ENCODE data around the gene SCAMP5. TPM values are rescaled to one million over a fixed set of nuclear protein-coding genes. Genes with fewer than 3 reads are reported as not detected.

SCAMP5 gene
- total and polyA plus RNA-seq, 2 of the 13 experiments (the other 11 are each of a cell fraction or from before 2014, with no cell fraction given) = 34.3 to 49.0 TPM

DNA sequence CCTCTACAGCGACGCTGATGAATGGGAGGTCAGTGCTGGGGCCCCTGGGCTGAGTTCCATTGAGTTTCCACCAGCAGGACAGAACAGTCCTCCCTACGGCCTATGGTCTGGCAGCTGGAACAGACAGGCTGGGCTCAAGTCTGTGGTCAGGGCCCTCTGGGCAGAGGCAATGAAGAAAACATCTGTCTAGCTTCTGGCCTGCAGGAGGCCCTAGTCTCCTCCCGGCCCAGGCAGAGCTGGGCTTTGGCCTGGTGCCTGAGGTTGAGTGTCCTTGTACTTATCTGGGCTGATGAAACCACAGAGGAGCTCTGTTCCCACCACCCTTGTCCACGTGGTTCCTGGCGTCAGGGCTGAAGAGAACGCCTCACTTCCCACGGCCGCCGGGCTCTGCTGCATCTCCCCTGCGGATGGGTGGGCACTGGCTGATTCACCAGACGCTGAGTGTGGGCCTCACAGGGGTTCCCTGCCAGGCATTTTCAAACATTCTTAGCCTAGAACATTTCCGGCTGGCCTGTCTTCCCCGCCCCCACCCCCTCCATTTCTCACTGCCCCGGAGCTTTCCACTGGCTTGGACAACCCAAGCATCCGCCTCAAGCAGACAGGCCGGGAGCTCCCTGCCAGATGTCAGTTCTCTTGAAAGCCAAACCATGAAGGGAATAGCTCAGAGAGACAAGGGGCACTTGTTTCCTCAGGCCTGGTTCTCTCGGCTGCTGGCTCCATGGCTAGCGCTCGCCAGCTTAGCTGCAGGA, 48.3 kb downstream of the SCAMP5 start (continued):
- TF ChIP-seq, protein P1, sequence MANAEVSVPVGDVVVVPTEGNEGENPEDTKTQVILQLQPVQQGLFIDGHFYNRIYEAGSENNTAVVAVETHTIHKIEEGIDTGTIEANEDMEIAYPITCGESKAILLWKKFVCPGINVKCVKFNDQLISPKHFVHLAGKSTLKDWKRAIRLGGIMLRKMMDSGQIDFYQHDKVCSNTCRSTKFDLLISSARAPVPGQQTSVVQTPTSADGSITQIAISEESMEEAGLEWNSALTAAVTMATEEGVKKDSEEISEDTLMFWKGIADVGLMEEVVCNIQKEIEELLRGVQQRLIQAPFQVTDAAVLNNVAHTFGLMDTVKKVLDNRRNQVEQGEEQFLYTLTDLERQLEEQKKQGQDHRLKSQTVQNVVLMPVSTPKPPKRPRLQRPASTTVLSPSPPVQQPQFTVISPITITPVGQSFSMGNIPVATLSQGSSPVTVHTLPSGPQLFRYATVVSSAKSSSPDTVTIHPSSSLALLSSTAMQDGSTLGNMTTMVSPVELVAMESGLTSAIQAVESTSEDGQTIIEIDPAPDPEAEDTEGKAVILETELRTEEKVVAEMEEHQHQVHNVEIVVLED (CRISPR knock-in tag; IDR thresholded peaks at IDR 0.05; ENCODE audit: borderline replicate concordance) = no peak; the same call in 1 of the 2 replicates
- TF ChIP-seq, protein P2, sequence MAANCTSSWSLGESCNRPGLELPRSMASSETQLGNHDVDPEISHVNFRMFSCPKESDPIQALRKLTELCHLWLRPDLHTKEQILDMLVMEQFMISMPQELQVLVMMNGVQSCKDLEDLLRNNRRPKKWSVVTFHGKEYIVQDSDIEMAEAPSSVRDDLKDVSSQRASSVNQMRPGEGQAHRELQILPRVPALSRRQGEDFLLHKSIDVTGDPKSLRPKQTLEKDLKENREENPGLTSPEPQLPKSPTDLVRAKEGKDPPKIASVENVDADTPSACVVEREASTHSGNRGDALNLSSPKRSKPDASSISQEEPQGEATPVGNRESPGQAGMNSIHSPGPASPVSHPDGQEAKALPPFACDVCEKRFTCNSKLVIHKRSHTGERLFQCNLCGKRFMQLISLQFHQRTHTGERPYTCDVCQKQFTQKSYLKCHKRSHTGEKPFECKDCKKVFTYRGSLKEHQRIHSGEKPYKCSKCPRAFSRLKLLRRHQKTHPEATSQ (CRISPR knock-in tag; IDR thresholded peaks at IDR 0.05; ENCODE audit: borderline replicate concordance) = no peak
- TF ChIP-seq HOXA3 (CRISPR knock-in tag; IDR thresholded peaks at IDR 0.05) (peak; percentile 77), LCORL (IDR thresholded peaks at IDR 0.05) (no peak), LCORL (CRISPR knock-in tag; IDR thresholded peaks at IDR 0.05) (peak; percentile 83), TRIM24 (CRISPR knock-in tag; IDR thresholded peaks at IDR 0.05) (no peak), ZNF75D (CRISPR knock-in tag; IDR thresholded peaks at IDR 0.05; ENCODE audit: borderline replicate concordance) (no peak), CC2D1A (CRISPR knock-in tag; IDR thresholded peaks at IDR 0.05) (0 out of 2 replicates have a peak, but pooled peaks have one; percentile 19), ZNF552 (CRISPR knock-in tag; IDR thresholded peaks at IDR 0.05; ENCODE audit: borderline replicate concordance) (no peak), ZNF224 (CRISPR knock-in tag; IDR thresholded peaks at IDR 0.05) (0 out of 2 replicates have a peak, but pooled peaks have one; percentile 62), SIN3B (IDR thresholded peaks at IDR 0.05; ENCODE audit: low read length) (no peak), SRSF9 (IDR thresholded peaks at IDR 0.05; ENCODE audit: borderline replicate concordance, insufficient read depth, low read depth, low read length, poor library complexity, severe bottlenecking) (no peak), HOXA5 (CRISPR knock-in tag; IDR thresholded peaks at IDR 0.05) (no peak), ZNF83 (CRISPR knock-in tag; IDR thresholded peaks at IDR 0.05; ENCODE audit: borderline replicate concordance) (no peak), TMF1 (CRISPR knock-in tag; IDR thresholded peaks at IDR 0.05; ENCODE audit: low read depth) (no peak), ZNF605 (CRISPR knock-in tag; IDR thresholded peaks at IDR 0.05) (no peak), ZBTB7A (CRISPR knock-in tag; IDR thresholded peaks at IDR 0.05) (peak; percentile 73; the same call in 1 of the 2 replicates), ZNF329 (CRISPR knock-in tag; IDR thresholded peaks at IDR 0.05; ENCODE audit: low read depth) (peak; percentile 1; the same call in 1 of the 2 replicates), SP2 (CRISPR knock-in tag; IDR thresholded peaks at IDR 0.05) (no peak), YEATS4 (CRISPR knock-in tag; IDR thresholded peaks at IDR 0.05; ENCODE audit: borderline replicate concordance) (peak; percentile 65), ETV6 (CRISPR knock-in tag; conservative IDR thresholded peaks at IDR 0.05) (no peak), ZNF776 (CRISPR knock-in tag; IDR thresholded peaks at IDR 0.05) (peak; percentile 79; the same call in 1 of the 2 replicates), POGZ (CRISPR knock-in tag; IDR thresholded peaks at IDR 0.05) (0 out of 2 replicates have a peak, but pooled peaks have one; percentile 7), KLF12 (CRISPR knock-in tag; IDR thresholded peaks at IDR 0.05; ENCODE audit: borderline replicate concordance) (no peak), TAF1 (CRISPR knock-in tag; IDR thresholded peaks at IDR 0.05) (no peak)
- TF ChIP-seq, protein P3, sequence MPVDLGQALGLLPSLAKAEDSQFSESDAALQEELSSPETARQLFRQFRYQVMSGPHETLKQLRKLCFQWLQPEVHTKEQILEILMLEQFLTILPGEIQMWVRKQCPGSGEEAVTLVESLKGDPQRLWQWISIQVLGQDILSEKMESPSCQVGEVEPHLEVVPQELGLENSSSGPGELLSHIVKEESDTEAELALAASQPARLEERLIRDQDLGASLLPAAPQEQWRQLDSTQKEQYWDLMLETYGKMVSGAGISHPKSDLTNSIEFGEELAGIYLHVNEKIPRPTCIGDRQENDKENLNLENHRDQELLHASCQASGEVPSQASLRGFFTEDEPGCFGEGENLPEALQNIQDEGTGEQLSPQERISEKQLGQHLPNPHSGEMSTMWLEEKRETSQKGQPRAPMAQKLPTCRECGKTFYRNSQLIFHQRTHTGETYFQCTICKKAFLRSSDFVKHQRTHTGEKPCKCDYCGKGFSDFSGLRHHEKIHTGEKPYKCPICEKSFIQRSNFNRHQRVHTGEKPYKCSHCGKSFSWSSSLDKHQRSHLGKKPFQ (CRISPR knock-in tag; IDR thresholded peaks at IDR 0.05; ENCODE audit: insufficient replicate concordance) = no peak

All from HepG2 (cell line).